K562 treated with DMSO at 1 percent for 24 hours (cell line): ENCODE results near the gene TRIM75. TPM values are rescaled to one million over a fixed set of nuclear protein-coding genes. Genes with fewer than 3 reads are reported as not detected.

Experiments
- total RNA-seq: library from RNA; unstranded; fragments of 300-600 nt; gene quantifications from 2 replicates; pipeline ENCODE4 v1.2.3, GENCODE V29; 2022; ENCODE audit warnings: low read depth; ENCODE audit not compliant: insufficient read depth

Gene TRIM75
- not detected in 2 replicates for total RNA-seq

DNA sequence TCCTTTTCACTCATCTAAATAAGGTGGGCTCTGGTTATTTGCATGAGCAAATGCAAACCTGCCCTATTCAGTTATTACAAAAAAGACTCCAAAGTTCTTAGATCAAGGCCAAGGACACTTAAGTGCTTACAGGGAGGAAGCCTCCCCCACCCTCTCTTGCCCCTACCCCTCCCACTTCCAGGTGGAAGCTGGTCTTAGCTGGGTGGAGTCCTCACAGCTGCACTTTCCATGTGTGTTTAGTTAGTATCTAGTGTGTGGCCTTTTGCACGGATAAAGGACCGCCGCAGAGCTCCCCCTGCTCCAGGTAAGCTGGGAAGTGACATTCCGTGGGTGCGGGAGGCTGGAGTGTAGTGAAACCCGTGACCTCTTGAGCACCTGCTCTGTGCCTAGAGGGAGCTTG lies at the start of gene TRIM75:
Gene TRIM75 (plus strand): TSS at position 222 of the 400 bp plus-strand sequence. CDS start 5,282 bp downstream, outside the sequence.

DNA sequence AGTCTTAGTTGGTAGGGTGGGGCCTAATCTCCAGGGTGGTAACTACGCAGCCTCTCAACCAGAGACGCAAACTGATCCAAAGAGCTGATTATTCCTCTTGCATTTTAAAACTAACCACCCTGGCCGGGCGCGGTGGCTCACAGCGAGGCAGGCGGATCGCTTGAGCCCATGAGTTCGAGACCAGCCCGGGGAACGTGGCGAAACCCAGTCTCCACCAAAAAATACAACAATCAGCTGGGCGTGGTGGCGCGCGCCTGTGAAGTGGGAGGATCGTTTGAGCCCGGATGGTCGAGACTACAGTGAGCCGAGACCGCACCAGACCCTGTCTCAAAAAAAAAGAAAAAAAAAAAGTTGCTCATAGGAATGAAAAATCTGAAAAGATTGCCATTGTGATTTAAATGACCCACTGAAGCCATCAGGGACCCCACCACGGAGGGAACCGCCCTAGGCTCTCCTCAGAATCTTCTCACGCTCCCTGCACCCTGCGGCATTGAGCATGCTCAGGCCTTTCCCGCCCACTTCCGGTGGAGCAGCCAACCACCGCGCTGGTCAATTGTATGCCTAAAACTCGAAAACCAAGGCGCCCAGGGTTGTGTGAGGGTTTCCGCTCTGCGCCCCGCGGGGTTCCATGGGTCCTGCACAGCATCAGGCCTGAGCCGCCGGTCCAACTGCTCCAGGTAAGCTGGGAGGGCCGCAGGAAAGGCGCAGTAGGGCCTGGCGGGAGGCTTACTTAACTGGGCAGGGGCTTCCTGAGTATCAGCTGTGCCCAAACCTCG lies 22.0 kb upstream of the TRIM75 start, which contains the start of gene TRIM60:
Gene TRIM60 (plus strand): TSS at position 564 of the 776 bp plus-strand sequence. CDS start 8,074 bp downstream, outside the sequence.

Other genes starting within 250 kb of the TRIM75 start
- gene APELA, start 176.7 kb upstream of the TRIM75 start, total RNA-seq = not detected in 2 replicates
- gene TRIM61, start 76.2 kb upstream of the TRIM75 start, total RNA-seq = 0.64 and 1.4 TPM in 2 replicates
- gene TRIM60, start 21.9 kb upstream of the TRIM75 start, total RNA-seq = not detected in 2 replicates
- gene TMEM192, start 59.0 kb downstream of the TRIM75 start, total RNA-seq = 2.2 and 7.6 TPM in 2 replicates
- 6.2 and 7.1 TPM in 2 replicates for gene KLHL2, start 153.7 kb downstream of the TRIM75 start, total RNA-seq